HCT116 (cell line): ENCODE measurements around the gene SIK3. TPM values are rescaled to one million over a fixed set of nuclear protein-coding genes. Genes with fewer than 3 reads are reported as not detected.

ENCODE experiments used
- ATAC-seq: fragments of 200-7000 bp; cut with Tn5 transposase; 2 replicates; pipeline ENCODE4 v1.9.1; 2020; ENCODE audit warnings: mild to moderate bottlenecking, moderate library complexity
- BruUV-seq: library from RNA; stranded (reverse); fragments of 400-500 nt; replicated peaks from 2 replicates; lab custom pipeline; 2021; lab: Mats Ljungman, UMichigan
- CTCF ChIA-PET: fragments of 300-600 bp; sonication (Branson Sonifier 250); formaldehyde crosslinking; loops from one replicate; lab custom pipeline; 2021; ENCODE audit warnings: antibody characterized with exemption; lab: Charles Lee
- POLR2A ChIA-PET: fragments of 300-600, 350-600 bp; sonication (Branson Sonifier 250); formaldehyde crosslinking; loops from one replicate; lab custom pipeline; 2021; ENCODE audit warnings: antibody characterized with exemption; lab: Charles Lee
- RAD21 ChIA-PET, 2 experiments: fragments of 300-600 bp; sonication (Branson Sonifier 250); formaldehyde crosslinking; loops; one replicate each; lab custom pipeline; 2023; ENCODE audit warnings: low total read pairs in 2 of 2; ENCODE audit not compliant: uncharacterized antibody in 2 of 2, unreplicated experiment in 2 of 2, low non-redundant PET in 1 of 2; lab: Charles Lee
- DNase-seq: peaks from one replicate; pipeline ENCODE4 v3.0.0-alpha.2; 2010; ENCODE audit warnings: low read depth, low spot score
- H2AFZ ChIP-seq: fragments of 200-600 bp; shearing (Covaris generic), sonication (generic); 2 replicates; pipeline ENCODE4 v1.6.1; 2017; ENCODE audit warnings: low read depth, mixed run types, mixed read lengths, antibody characterized with exemption, low read length; ENCODE audit not compliant: poor library complexity, severe bottlenecking
- H3K27ac ChIP-seq: 2 replicates; pipeline ENCODE4 v1.5.1; 2012; ENCODE audit warnings: low read depth, low read length
- H3K27me3 ChIP-seq: fragments of 200-600 bp; sonication (generic); 2 replicates; pipeline ENCODE4 v1.6.1; 2016; ENCODE audit warnings: mixed run types, low read length, mixed read lengths; ENCODE audit not compliant: insufficient read depth
- H3K36me3 ChIP-seq, 2 experiments: fragments of 200-500 bp in 1 of 2; fragments of 200-600 bp in 1 of 2; sonication (Bioruptor generic) in 1 of 2; sonication (generic) in 1 of 2; 2 replicates each; pipeline versions ENCODE4 v1.5.1 to v1.6.1; 2014 to 2016; ENCODE audit warnings: low read length in 2 of 2, inconsistent platforms in 1 of 2, mixed read lengths in 1 of 2, mixed run types in 1 of 2; ENCODE audit not compliant: insufficient read depth in 2 of 2, control insufficient read depth in 1 of 2
- H3K4me1 ChIP-seq, 2 experiments: fragments of 200-600 bp in 1 of 2; sonication (generic) in 1 of 2; 2 replicates each; pipeline versions ENCODE4 v1.5.1 to v1.6.1; 2012 to 2017; ENCODE audit warnings: low read length in 2 of 2, inconsistent platforms in 1 of 2, mild to moderate bottlenecking in 1 of 2, mixed read lengths in 1 of 2, mixed run types in 1 of 2, moderate library complexity in 1 of 2; ENCODE audit not compliant: insufficient read depth in 2 of 2, control insufficient read depth in 1 of 2
- H3K4me2 ChIP-seq: fragments of 200-600 bp; sonication (generic); 2 replicates; pipeline ENCODE4 v1.6.1; 2017; ENCODE audit warnings: mixed run types, low read length, mixed read lengths
- H3K4me3 ChIP-seq, 2 experiments: fragments of 200-600 bp in 1 of 2; sonication (generic) in 1 of 2; replicated peaks in 1 of 2; 2 replicates each; pipeline ENCODE4 v1.5.1; 2011 to 2016; ENCODE audit warnings: low read length in 2 of 2, control low read depth in 1 of 2, low read depth in 1 of 2, mild to moderate bottlenecking in 1 of 2, mixed read lengths in 1 of 2, mixed run types in 1 of 2
- H3K79me2 ChIP-seq: fragments of 200-600 bp; sonication (generic); 2 replicates; pipeline ENCODE4 v1.6.1; 2017; ENCODE audit warnings: mild to moderate bottlenecking, mixed run types, low read length, moderate library complexity, mixed read lengths; ENCODE audit not compliant: insufficient read depth
- H3K9ac ChIP-seq: fragments of 200-600 bp; sonication (generic); 2 replicates; pipeline ENCODE4 v1.6.1; 2016; ENCODE audit warnings: low read length, mixed read lengths
- H3K9me2 ChIP-seq: fragments of 200-600 bp; sonication (generic), shearing (Covaris generic); 2 replicates; pipeline ENCODE4 v1.6.1; 2017; ENCODE audit warnings: mixed run types, mild to moderate bottlenecking, moderate library complexity; ENCODE audit not compliant: insufficient read depth
- H3K9me3 ChIP-seq, 2 experiments: fragments of 200-500 bp in 1 of 2; fragments of 200-600 bp in 1 of 2; sonication (Bioruptor generic) in 1 of 2; sonication (generic) in 1 of 2; 2 replicates each; pipeline ENCODE4 v1.6.1; 2014 to 2017; ENCODE audit warnings: low read length in 2 of 2, mixed read lengths in 2 of 2, inconsistent platforms in 1 of 2, low read depth in 1 of 2, mild to moderate bottlenecking in 1 of 2, mixed run types in 1 of 2, moderate library complexity in 1 of 2; ENCODE audit not compliant: control insufficient read depth in 1 of 2, insufficient read depth in 1 of 2
- H4K20me1 ChIP-seq: fragments of 200-600 bp; sonication (generic), shearing (Covaris generic); 2 replicates; pipeline ENCODE4 v1.6.1; 2017; ENCODE audit warnings: mixed run types, mild to moderate bottlenecking, moderate library complexity; ENCODE audit not compliant: insufficient read depth
- ATF3 ChIP-seq: IDR thresholded peaks from 2 replicates; pipeline ENCODE4 v1.6.1; 2012
- CBX3 ChIP-seq: IDR thresholded peaks from 2 replicates; pipeline ENCODE4 v1.6.1; 2012; ENCODE audit warnings: low read depth
- EGR1 ChIP-seq: IDR thresholded peaks from 2 replicates; pipeline ENCODE4 v1.6.1; 2012; ENCODE audit warnings: low read depth
- EZH2phosphoT487 ChIP-seq: fragments of 200-600 bp; IDR thresholded peaks from 2 replicates; pipeline ENCODE4 v1.6.1; 2018; ENCODE audit warnings: antibody characterized with exemption, borderline replicate concordance
- MAX ChIP-seq: IDR thresholded peaks from 2 replicates; pipeline ENCODE4 v1.6.1; 2012
- POLR2AphosphoS5 ChIP-seq: IDR thresholded peaks from 2 replicates; pipeline ENCODE4 v1.6.1; 2011; ENCODE audit warnings: mild to moderate bottlenecking, low read depth, low read length, moderate library complexity
- RAD21 ChIP-seq: IDR thresholded peaks from 2 replicates; pipeline ENCODE4 v1.6.1; 2012; ENCODE audit warnings: low read depth, mild to moderate bottlenecking
- SIN3A ChIP-seq: IDR thresholded peaks from 2 replicates; pipeline ENCODE4 v1.6.1; 2012; ENCODE audit warnings: low read depth
- SRF ChIP-seq: IDR thresholded peaks from 2 replicates; pipeline ENCODE4 v1.6.1; 2012; ENCODE audit warnings: low read depth
- TCF7L2 ChIP-seq: IDR thresholded peaks from 2 replicates; pipeline ENCODE4 v1.7.0; 2011; ENCODE audit warnings: borderline replicate concordance, inconsistent platforms; ENCODE audit not compliant: insufficient read depth, insufficient read length; ENCODE audit errors: extremely low read depth
- YY1 ChIP-seq: IDR thresholded peaks from 2 replicates; pipeline ENCODE4 v1.6.1; 2011; ENCODE audit warnings: low read length, low read depth, moderate library complexity, mild to moderate bottlenecking; ENCODE audit not compliant: insufficient replicate concordance; ENCODE audit errors: extremely low read depth
- ZNF274 ChIP-seq: fragments of 200-500 bp; sonication (Bioruptor generic); IDR thresholded peaks from 2 replicates; pipeline ENCODE4 v1.6.1; 2014; ENCODE audit warnings: mild to moderate bottlenecking, low read depth, low read length, inconsistent platforms
- intact Hi-C: fragments of 100-400 bp; cut with micrococcal nuclease; formaldehyde crosslinking; loops from 2 replicates; pipeline ENCODE4 v1.10.0; 2022
- total RNA-seq: library from RNA; stranded (reverse); gene quantifications from one replicate; pipeline ENCODE4 v1.2.1, GENCODE V29; 2021; ENCODE audit not compliant: unreplicated experiment

Gene SIK3
- total RNA-seq, 1 experiment from 2014 or later: 21.0 TPM

GRCh38 chr11:117002639-117003299, 95.5 kb downstream of the SIK3 start:
- ATAC-seq (no peak), DNase-seq (no peak)
- BruUV-seq: no TSS peak
- CTCF ChIA-PET: no interaction called here
- H3K27me3 ChIP-seq: no peaks in the 10 kb centered on the region
- no peak overlapping the region for H3K4me3 ChIP-seq
- no peak overlapping the region for H3K9ac ChIP-seq
- peaks cover 3% of the 10 kb centered on the region; the same call in 1 of the 2 replicates for H4K20me1 ChIP-seq
- POLR2A ChIA-PET: no interaction called here
- RAD21 ChIA-PET: no interaction called here
- H3K36me3 ChIP-seq: no peaks in the 10 kb centered on the region
- no peaks in the 10 kb centered on the region for H3K9me3 ChIP-seq
- TF ChIP-seq MAX: no peak
- no peak for TF ChIP-seq SIN3A
- TF ChIP-seq YY1: no peak
- TF ChIP-seq CBX3: no peak
- no peak for TF ChIP-seq POLR2AphosphoS5
- TF ChIP-seq ZNF274: no peak
- TF ChIP-seq RAD21: no peak
- TF ChIP-seq TCF7L2: no peak
- TF ChIP-seq SRF: no peak
- no peak for TF ChIP-seq EGR1
- TF ChIP-seq ATF3: no peak
- TF ChIP-seq EZH2phosphoT487: no peak
- intact Hi-C loops: no loop called here
- H3K4me2 ChIP-seq: no peak overlapping the region
- no peak overlapping the region for H2AFZ ChIP-seq
- H3K27ac ChIP-seq: no peak overlapping the region
- H3K9me2 ChIP-seq: no peaks in the 10 kb centered on the region
- H3K79me2 ChIP-seq: peaks cover 43% of the 10 kb centered on the region
- H3K4me1 ChIP-seq: no peaks in the 10 kb centered on the region
